GM12874 (cell line): Measurements from ENCODE around the gene GPS1.

Source experiments
- TF ChIP-seq, protein P1 (sequence below): IDR thresholded peaks from 2 replicates; pipeline ENCODE4 v1.5.1; 2011; ENCODE audit warnings: low read depth, mild to moderate bottlenecking, control low read depth, low read length, moderate library complexity; ENCODE audit not compliant: insufficient read depth

GPS1 gene

DNA sequence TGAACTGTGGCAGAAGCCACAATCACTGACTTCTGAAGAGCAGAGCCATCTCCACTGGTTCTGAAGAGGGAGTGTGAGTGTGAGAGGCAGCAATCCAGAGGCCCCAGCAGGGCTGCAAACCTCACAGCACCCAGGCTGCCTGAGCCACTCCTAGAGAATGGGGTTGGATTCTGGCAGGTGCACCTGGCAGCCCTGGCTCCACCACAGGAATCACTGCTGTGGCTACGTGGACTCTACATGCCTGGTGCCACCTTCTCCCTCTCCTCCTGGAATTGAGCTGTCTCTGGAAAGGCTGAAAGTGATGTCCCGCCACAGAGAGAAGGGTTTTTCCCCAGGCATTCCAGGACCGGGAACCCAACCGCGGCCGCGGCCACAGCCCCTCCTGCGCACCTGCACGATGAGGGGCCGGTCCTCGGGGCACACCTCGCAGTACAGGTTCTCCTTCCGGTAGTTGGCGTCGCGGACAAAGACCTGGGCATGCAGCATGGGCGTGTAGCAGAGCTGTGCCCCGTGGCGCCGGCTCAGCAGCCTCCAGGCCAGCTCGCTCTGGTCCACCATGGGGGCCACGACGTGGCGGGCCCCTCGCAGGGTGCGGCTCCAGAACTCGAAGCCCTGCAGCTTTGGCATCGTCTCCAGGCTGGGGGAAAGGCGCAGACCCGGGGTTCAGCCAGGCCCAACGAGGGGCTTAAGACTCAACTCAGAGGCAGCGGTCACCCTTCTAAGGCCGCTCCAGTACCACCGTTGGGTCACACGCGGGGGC is 12.9 kb downstream of the GPS1 start:
- TF ChIP-seq, protein P1, sequence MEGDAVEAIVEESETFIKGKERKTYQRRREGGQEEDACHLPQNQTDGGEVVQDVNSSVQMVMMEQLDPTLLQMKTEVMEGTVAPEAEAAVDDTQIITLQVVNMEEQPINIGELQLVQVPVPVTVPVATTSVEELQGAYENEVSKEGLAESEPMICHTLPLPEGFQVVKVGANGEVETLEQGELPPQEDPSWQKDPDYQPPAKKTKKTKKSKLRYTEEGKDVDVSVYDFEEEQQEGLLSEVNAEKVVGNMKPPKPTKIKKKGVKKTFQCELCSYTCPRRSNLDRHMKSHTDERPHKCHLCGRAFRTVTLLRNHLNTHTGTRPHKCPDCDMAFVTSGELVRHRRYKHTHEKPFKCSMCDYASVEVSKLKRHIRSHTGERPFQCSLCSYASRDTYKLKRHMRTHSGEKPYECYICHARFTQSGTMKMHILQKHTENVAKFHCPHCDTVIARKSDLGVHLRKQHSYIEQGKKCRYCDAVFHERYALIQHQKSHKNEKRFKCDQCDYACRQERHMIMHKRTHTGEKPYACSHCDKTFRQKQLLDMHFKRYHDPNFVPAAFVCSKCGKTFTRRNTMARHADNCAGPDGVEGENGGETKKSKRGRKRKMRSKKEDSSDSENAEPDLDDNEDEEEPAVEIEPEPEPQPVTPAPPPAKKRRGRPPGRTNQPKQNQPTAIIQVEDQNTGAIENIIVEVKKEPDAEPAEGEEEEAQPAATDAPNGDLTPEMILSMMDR: no peak

DNA sequence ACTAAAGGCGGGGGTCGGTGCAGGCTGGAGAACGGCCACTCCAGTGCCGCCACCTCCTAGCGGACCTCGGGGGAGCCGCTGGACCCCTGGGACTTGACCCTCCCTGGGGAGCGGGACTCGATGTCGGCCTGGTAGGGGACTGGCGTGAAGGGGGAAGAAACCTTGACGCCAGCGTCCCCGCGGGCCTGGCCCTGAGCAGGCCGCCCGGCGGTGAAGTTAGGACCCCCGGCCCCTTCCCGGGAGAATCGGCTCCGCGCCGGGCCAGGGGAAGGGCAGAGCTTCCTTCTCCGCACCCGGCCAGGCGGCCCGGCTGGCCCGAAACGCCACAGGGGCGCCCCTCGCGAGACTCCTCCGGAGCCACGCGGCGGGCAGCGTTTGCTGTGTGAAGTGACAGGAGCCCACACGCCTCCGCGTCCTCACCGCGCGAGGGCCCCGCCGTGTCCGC is 13.5 kb downstream of the GPS1 start:
- TF ChIP-seq, protein P1: no peak

DNA sequence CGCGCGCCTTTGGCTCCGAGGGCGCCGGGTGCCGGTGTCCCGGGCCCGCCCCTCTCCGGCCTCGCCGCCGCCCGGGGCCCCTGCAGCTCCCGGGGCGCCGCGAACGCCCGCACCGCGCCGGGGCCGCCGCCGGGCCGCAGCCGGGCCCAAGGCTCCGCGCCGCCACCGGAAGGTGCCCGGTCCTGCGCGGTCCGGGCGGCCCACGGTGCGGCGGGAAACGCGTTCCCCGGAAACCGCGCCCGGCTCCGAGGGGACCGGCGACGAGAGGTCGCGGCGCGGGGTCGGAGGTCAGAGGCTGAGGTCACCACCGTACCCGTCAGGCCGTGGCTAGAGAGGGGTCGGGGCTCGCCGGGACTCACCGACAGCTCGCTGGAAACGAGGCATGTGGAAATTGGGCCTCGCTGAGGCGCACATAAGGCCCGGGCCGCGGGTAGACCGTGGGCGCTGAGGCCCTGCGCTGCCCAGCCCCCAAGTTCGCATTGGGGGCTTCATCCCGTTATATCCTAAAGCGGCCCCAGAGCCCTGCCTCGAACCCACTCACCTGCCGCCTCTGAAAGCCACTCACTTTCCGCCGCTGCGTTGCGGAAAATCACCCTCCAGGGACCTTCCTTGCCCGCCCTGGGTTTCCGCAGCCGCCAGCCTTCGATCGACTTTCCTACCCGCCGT is 14.1 kb downstream of the GPS1 start, which contains the start of gene DUS1L:
DUS1L (minus strand) TSS at position 167 of the 666 bp plus-strand sequence. CDS start 745 bp downstream, outside the sequence.
- TF ChIP-seq, protein P1: no peak

DNA sequence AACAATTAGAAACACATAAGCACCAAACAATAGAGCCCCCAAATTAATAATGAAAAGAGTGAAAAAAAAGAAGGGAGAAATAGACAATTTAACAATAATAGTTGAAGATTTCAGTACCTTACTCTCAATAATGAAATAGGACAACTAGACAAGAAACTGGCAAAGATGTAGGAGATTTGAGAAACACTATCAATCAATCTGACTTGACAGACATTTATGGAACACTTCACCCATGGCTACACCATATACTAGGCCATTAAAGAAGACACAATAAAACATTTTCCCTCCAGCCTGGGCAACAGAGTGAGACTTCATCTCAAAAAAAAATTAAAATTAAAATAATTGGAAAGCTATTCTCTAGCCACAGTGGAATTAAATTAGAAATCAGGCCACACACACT is 18.9 kb downstream of the GPS1 start:
- TF ChIP-seq, protein P1: no peak

DNA sequence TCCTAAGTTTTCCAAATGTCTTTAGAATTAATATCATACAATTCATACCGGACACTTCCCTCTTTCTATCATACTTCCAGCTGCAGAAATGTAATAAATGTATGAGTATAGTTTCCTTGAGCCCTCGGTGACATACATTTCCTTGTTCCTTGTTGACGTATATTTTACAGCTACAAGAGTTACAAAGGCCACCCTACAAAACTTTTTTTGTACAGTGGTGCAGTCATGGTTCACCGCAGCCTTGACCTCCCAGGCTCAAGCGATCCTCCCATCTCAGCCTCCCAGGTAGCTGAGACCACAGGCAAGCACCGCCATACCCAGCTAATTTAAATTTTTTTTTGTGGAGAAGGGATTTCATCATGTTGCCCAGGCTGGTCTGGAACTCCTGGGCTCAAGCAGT is 21.1 kb downstream of the GPS1 start:
- TF ChIP-seq, protein P1: no peak

DNA sequence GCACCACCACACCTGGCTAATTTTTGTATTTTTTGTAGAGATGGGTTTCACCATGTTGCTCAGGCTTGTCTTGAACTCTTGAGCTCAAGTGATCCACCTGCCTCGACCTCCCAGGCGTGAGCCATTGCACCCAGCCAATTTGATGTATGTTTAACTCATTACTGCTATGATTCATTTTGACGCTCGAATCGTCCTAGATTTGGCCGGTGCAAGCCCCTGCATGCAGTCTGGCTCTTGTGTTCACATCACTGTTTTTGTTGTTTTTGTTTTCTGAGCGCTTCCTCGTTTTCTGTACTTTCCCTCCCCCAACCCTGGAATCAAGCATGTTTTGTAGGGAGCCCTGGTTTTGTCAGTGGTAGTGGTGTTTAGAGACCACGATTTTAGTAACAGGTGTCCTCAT is 21.7 kb downstream of the GPS1 start:
- TF ChIP-seq, protein P1: no peak

DNA sequence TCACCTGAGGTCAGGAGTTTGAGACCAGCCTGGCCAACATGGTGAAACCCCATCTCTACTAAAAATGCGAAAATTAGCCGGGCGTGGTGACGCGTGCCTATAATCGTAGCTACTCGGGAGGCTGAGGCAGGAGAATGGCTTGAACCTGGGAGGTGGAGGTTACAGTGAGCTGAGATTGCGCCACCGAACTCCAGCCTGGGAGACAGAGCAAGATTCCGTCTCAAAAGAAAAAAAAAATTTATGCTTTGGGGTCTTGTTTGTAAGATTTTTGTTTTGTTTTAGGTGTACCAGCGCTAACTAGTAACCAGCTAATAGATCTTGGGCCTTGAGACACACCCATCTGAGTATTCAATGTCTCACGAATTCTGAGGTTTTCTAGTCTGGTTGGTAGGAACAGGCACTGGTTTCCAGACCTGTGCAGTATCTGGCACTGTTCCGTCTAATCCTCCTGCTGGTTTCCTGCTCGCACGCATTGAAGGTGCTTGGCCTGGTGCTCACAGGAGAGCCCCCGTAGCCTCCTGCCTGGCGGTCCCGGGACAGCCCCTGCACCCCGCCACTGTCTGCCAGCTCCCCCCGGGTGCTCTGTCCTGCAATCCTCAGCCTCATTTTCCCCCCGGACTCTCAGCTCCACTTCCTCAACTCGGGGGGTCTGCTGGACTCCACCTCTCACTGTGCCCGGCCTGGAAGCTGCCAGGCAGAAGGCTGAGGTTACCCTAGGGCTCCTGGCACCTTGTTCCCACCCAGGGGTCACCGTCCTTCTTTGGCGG is 24.5 kb downstream of the GPS1 start:
- TF ChIP-seq, protein P1: no peak
